ENCODE results near the gene GRIK4. TPM values are rescaled to one million over a fixed set of nuclear protein-coding genes. Genes with fewer than 3 reads are reported as not detected.

GRIK4 gene
- total RNA-seq, 6 experiments from 2014 or later: 0.07 to 0.11 TPM; not detected in 4

DNA sequence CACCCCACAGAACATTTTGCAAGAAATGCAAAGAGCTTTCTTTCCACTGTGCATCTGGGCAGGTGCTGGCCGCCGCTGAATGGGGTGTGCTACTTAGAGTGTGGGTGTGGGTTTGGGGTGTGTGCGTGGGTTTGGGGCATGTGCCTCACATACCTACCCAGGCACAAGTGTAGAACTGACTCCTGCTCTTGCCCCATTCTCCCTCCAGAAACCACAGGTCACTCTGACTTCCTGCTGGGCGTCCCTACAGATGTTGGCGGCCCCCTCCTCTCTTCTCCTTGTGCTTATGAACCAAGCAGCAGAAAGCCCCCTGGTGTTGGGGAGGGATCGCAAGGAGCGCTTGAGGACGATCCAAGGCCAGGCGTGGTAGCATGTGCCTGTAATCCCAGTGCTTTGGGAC lies 63.9 kb downstream of the GRIK4 start:
- Histone ChIP-seq H3K4me1 (no peaks in the 10 kb centered on the region), H3K27ac (no peak overlapping the region), H3K9me3 (no peaks in the 10 kb centered on the region), H3K27me3 (no peaks in the 10 kb centered on the region), H3K36me3 (no peaks in the 10 kb centered on the region), H3K4me3 (no peak overlapping the region)
- DNase-seq (no peak), ATAC-seq (no peak)
- TF ChIP-seq, protein P1, sequence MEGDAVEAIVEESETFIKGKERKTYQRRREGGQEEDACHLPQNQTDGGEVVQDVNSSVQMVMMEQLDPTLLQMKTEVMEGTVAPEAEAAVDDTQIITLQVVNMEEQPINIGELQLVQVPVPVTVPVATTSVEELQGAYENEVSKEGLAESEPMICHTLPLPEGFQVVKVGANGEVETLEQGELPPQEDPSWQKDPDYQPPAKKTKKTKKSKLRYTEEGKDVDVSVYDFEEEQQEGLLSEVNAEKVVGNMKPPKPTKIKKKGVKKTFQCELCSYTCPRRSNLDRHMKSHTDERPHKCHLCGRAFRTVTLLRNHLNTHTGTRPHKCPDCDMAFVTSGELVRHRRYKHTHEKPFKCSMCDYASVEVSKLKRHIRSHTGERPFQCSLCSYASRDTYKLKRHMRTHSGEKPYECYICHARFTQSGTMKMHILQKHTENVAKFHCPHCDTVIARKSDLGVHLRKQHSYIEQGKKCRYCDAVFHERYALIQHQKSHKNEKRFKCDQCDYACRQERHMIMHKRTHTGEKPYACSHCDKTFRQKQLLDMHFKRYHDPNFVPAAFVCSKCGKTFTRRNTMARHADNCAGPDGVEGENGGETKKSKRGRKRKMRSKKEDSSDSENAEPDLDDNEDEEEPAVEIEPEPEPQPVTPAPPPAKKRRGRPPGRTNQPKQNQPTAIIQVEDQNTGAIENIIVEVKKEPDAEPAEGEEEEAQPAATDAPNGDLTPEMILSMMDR (IDR thresholded peaks at IDR 0.05): no peak
- intact Hi-C loops (cut with DNase I): no loop called here
- 55% methylated on average over 3 of the region's 9 CpGs for WGBS (ENCODE audit: insufficient coverage, low coverage, low lambda C conversion rate, missing lambda C conversion rate)

DNA sequence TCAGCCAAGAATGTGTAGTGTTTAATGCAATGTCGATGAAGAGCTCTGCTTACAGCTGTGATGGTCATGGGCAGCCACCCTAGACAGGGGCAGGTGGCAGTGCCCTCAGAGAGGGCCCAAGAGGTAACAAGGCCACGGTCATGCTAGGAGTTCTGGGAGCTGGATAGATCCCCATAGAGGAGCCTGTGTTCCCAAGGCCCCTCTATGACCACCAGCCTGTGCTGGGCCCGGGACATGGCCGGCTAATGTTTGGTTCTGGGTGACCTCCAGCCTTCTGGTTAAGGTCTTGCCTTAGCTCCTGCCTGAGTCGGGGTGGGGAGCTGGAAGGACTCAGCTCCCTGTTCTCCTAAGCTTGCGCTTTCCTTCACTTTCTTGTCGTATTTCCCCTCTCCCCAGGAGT lies 65.1 kb downstream of the GRIK4 start:
- Histone ChIP-seq H3K4me1 (no peaks in the 10 kb centered on the region), H3K36me3 (no peaks in the 10 kb centered on the region), H3K27ac (no peak overlapping the region), H3K9me3 (no peaks in the 10 kb centered on the region), H3K4me3 (no peak overlapping the region), H3K27me3 (peaks cover 0 to 3% of the 10 kb centered on the region in 2 donors)
- intact Hi-C loops (cut with DNase I): no loop called here
- ATAC-seq: no peak
- no peak for TF ChIP-seq POLR2A (IDR thresholded peaks at IDR 0.05)
- TF ChIP-seq, protein P1 (IDR thresholded peaks at IDR 0.05): no peak
- WGBS (ENCODE audit: insufficient coverage, low coverage, low lambda C conversion rate, missing lambda C conversion rate): 59% methylated on average over 3 of the region's 7 CpGs
- DNase-seq: no peak

DNA sequence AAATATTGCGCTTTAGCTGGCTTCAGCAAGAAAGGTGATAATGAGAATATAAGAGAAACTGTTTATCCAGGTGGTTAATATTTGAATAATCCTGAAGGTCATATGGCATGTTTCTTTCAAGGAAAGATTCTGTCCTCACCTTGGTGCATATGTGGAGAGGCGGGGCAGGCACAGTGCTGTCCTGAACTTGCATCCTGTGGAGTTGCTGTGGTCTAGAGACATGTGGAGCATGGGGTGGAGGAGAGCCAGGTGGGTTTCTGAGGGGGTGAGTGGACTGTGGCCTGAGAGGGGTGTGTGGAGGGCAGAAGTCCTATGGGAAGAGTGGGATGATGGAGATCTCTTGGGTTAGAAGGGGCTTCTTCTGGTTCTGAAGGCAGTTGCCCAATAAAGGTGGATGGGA lies 65.5 kb downstream of the GRIK4 start:
- Histone ChIP-seq H3K27me3 (peaks cover 0 to 3% of the 10 kb centered on the region in 2 donors), H3K27ac (no peak overlapping the region), H3K36me3 (no peaks in the 10 kb centered on the region), H3K9me3 (no peaks in the 10 kb centered on the region), H3K4me1 (no peaks in the 10 kb centered on the region), H3K4me3 (no peak overlapping the region)
- DNase-seq: no peak
- ATAC-seq: no peak
- TF ChIP-seq POLR2A (IDR thresholded peaks at IDR 0.05): no peak
- TF ChIP-seq, protein P1 (IDR thresholded peaks at IDR 0.05): no peak
- intact Hi-C loops (cut with DNase I): no loop called here
- 69% methylated on average over 2 of the region's 2 CpGs for WGBS (ENCODE audit: insufficient coverage, low coverage, low lambda C conversion rate, missing lambda C conversion rate)

DNA sequence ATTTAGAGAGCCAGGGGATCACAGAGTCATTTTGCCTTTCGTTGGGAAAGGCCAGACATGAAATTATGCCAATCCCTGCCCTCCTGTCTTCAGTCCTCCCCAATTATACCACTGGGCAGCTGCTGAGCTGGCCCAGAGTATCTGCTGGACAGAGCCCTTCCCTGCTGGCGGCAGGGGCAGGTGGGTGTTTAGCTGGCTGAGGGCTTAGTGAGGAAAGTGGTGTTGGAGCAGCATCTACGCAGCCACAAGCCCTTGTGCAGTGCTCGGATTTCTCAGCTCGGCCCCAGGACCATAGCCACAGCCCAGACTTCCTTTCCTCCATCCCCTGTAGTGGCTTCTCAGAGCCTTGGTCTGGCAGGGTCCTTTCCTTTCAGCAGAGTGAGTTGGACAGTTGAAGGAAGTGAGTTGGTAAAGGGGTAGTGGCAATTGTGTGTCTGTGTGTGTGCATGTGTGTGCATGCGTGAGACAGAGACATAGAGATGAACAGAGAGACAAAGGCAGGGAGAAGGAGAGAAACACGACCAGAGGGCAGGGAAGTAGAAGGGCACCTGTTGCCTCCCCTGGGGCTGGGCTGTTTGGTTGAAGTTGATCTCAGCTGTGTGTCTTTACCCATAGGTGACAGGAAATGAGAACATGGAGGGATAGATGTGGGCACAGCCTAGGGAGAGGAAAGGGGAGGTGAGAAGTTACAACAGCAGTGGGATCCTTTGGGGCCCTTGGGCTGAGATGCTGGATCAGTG lies 66.2 kb downstream of the GRIK4 start:
- no peak for ATAC-seq

More for the DNA sequence above, 66.2 kb downstream of the GRIK4 start:
- no peaks in the 10 kb centered on the region for H3K36me3 ChIP-seq
- no peak for DNase-seq
- H3K4me3 ChIP-seq: no peak overlapping the region
- no peaks in the 10 kb centered on the region for H3K4me1 ChIP-seq
- 51% methylated on average over 6 of the region's 7 CpGs for WGBS (ENCODE audit: insufficient coverage, low coverage, low lambda C conversion rate, missing lambda C conversion rate)
- H3K27me3 ChIP-seq: peaks cover 0 to 3% of the 10 kb centered on the region in 2 donors
- no peaks in the 10 kb centered on the region for H3K9me3 ChIP-seq
- H3K27ac ChIP-seq: no peak overlapping the region
- TF ChIP-seq, protein P1 (IDR thresholded peaks at IDR 0.05): no peak
- TF ChIP-seq POLR2A (IDR thresholded peaks at IDR 0.05): no peak
- intact Hi-C loops (cut with DNase I): no loop called here
